SK-N-SH (cell line): Measurements from ENCODE around the gene IL1RAP. TPM values are rescaled to one million over a fixed set of nuclear protein-coding genes. Genes with fewer than 3 reads are reported as not detected.

Source experiments
- CTCF ChIA-PET: fragments of 300-600, 350-600 bp; formaldehyde crosslinking; extraction: SDS; loops from one replicate; lab custom pipeline; 2021; lab: Yijun Ruan, JAX
- POLR2A ChIA-PET: fragments of 350-600 bp; sonication (Branson Sonifier 250); formaldehyde crosslinking; extraction: SDS; loops from one replicate; lab custom pipeline; 2020; ENCODE audit warnings: antibody characterized with exemption, inconsistent platforms; lab: Yijun Ruan, JAX
- DNase-seq: peaks from one replicate; pipeline ENCODE4 v3.0.0; 2012
- H2AFZ ChIP-seq: fragments of 200-600 bp; sonication (generic); 2 replicates; pipeline ENCODE4 v1.8.1; 2016; ENCODE audit warnings: antibody characterized with exemption, mild to moderate bottlenecking, low read depth
- H3F3A ChIP-seq: fragments of 200-600 bp; sonication (generic); replicated peaks from 2 replicates; pipeline ENCODE3; 2016; ENCODE audit warnings: antibody characterized with exemption, mild to moderate bottlenecking; ENCODE audit not compliant: insufficient read depth
- H3K27ac ChIP-seq, 2 experiments: fragments of 200-500 bp in 1 of 2; fragments of 200-600 bp in 1 of 2; sonication (Bioruptor generic) in 1 of 2; sonication (generic), shearing (Covaris generic) in 1 of 2; 2 replicates each; pipeline versions ENCODE4 v1.5.1 to v1.6.1; 2014 to 2016; ENCODE audit warnings: low read depth in 2 of 2, inconsistent platforms in 1 of 2, low read length in 1 of 2, mild to moderate bottlenecking in 1 of 2, mixed read lengths in 1 of 2
- H3K27me3 ChIP-seq: fragments of 200-600 bp; sonication (generic), shearing (Covaris generic); 2 replicates; pipeline ENCODE4 v1.6.1; 2016; ENCODE audit warnings: mixed run types; ENCODE audit not compliant: insufficient read depth
- H3K36me3 ChIP-seq, 2 experiments: fragments of 200-500 bp in 1 of 2; fragments of 200-600 bp in 1 of 2; sonication (Bioruptor generic) in 1 of 2; sonication (generic) in 1 of 2; replicated peaks in 1 of 2; 2 replicates each; pipeline versions ENCODE3 to v1.5.1; 2014 to 2016; ENCODE audit warnings: low read length in 1 of 2, mild to moderate bottlenecking in 1 of 2; ENCODE audit not compliant: insufficient read depth in 2 of 2, control insufficient read depth in 1 of 2
- H3K4me1 ChIP-seq, 2 experiments: fragments of 200-500 bp in 1 of 2; fragments of 200-600 bp in 1 of 2; sonication (Bioruptor generic) in 1 of 2; sonication (generic), shearing (Covaris generic) in 1 of 2; 2 replicates each; pipeline versions ENCODE4 v1.5.1 to v1.6.1; 2014 to 2016; ENCODE audit warnings: low read depth in 1 of 2, low read length in 1 of 2, mixed run types in 1 of 2; ENCODE audit not compliant: insufficient read depth in 2 of 2, control insufficient read depth in 1 of 2
- H3K4me2 ChIP-seq: fragments of 200-600 bp; sonication (generic), shearing (Covaris generic); 2 replicates; pipeline ENCODE4 v1.6.1; 2017; ENCODE audit warnings: mixed run types
- H3K4me3 ChIP-seq, 2 experiments: fragments of 200-500 bp in 1 of 2; fragments of 200-600 bp in 1 of 2; sonication (Bioruptor generic) in 1 of 2; sonication (generic), shearing (Covaris generic) in 1 of 2; 2 replicates each; pipeline versions ENCODE4 v1.5.1 to v1.8.1; 2014 to 2016; ENCODE audit warnings: low read depth in 2 of 2, inconsistent platforms in 1 of 2, low read length in 1 of 2, mild to moderate bottlenecking in 1 of 2, mixed read lengths in 1 of 2, moderate library complexity in 1 of 2
- H3K79me2 ChIP-seq: fragments of 200-600 bp; sonication (generic); 2 replicates; pipeline ENCODE4 v1.8.1; 2017; ENCODE audit warnings: mild to moderate bottlenecking; ENCODE audit not compliant: insufficient read depth
- H3K9ac ChIP-seq: fragments of 200-600 bp; sonication (generic); 2 replicates; pipeline ENCODE4 v1.6.1; 2017; ENCODE audit warnings: mixed run types
- H3K9me2 ChIP-seq: fragments of 200-600 bp; sonication (generic); 2 replicates; pipeline ENCODE4 v1.6.1; 2017; ENCODE audit warnings: mixed run types
- H3K9me3 ChIP-seq: fragments of 200-600 bp; sonication (generic); 2 replicates; pipeline ENCODE4 v1.6.1; 2017; ENCODE audit warnings: mixed run types, mild to moderate bottlenecking, moderate library complexity
- H4K20me1 ChIP-seq: fragments of 200-600 bp; sonication (generic); 2 replicates; pipeline ENCODE4 v1.6.1; 2017; ENCODE audit warnings: mild to moderate bottlenecking, mixed run types; ENCODE audit not compliant: insufficient read depth
- CHD2 ChIP-seq: fragments of 150-350 bp; IDR thresholded peaks from 2 replicates; pipeline ENCODE4 v1.6.1; 2018; ENCODE audit warnings: low read length; ENCODE audit not compliant: partially characterized antibody
- CTCF ChIP-seq: fragments of 200-600 bp; sonication (generic); IDR thresholded peaks from 2 replicates; pipeline ENCODE4 v1.6.1; 2017; ENCODE audit warnings: antibody characterized with exemption, mild to moderate bottlenecking, moderate library complexity
- EP300 ChIP-seq, 2 experiments: IDR thresholded peaks; 2 replicates each; pipeline versions ENCODE4 v1.4.0 to v1.6.1; 2012; ENCODE audit warnings: borderline replicate concordance in 1 of 2, low read depth in 1 of 2, low read length in 1 of 2
- FOSL2 ChIP-seq: IDR thresholded peaks from 2 replicates; pipeline ENCODE4 v1.4.0; 2012; ENCODE audit warnings: low read depth, mild to moderate bottlenecking, moderate library complexity, borderline replicate concordance
- FOXJ3 ChIP-seq: sonication (generic); formaldehyde crosslinking; IDR thresholded peaks from 2 replicates; pipeline ENCODE4 v1.5.1; 2020; ENCODE audit warnings: mild to moderate bottlenecking, missing genetic modification reagents
- FOXM1 ChIP-seq: IDR thresholded peaks from 2 replicates; pipeline ENCODE4 v1.4.0; 2012; ENCODE audit warnings: low read depth, mild to moderate bottlenecking
- MEF2A ChIP-seq: IDR thresholded peaks from 2 replicates; pipeline ENCODE4 v1.4.0; 2012; ENCODE audit warnings: low read depth, borderline replicate concordance
- MXI1 ChIP-seq: IDR thresholded peaks from 2 replicates; pipeline ENCODE4 v1.6.1; 2012; ENCODE audit warnings: mild to moderate bottlenecking, low read depth, low read length, improper control_type of control experiment
- NRF1 ChIP-seq: IDR thresholded peaks from 2 replicates; pipeline ENCODE4 v1.6.1; 2012; ENCODE audit warnings: low read depth, mild to moderate bottlenecking, low read length
- RAD21 ChIP-seq: IDR thresholded peaks from 2 replicates; pipeline ENCODE4 v1.6.1; 2012; ENCODE audit warnings: mild to moderate bottlenecking, low read length
- RXRA ChIP-seq: IDR thresholded peaks from 2 replicates; pipeline ENCODE4 v1.4.0; 2012; ENCODE audit warnings: low read depth, mild to moderate bottlenecking, borderline replicate concordance
- SMC3 ChIP-seq: IDR thresholded peaks from 2 replicates; pipeline ENCODE4 v1.6.1; 2012; ENCODE audit warnings: low read depth, low read length, improper control_type of control experiment
- YY1 ChIP-seq: IDR thresholded peaks from 2 replicates; pipeline ENCODE4 v1.4.0; 2012; ENCODE audit warnings: low read depth, mild to moderate bottlenecking
- ZBTB33 ChIP-seq: IDR thresholded peaks from 2 replicates; pipeline ENCODE4 v1.4.0; 2012; ENCODE audit warnings: low read depth, borderline replicate concordance
- WGBS: methylation state at CpG from one replicate; pipeline ENCODE4 v1.1.6; 2017; ENCODE audit warnings: low lambda C conversion rate; 5-methylcytosine and 5-hydroxymethylcytosine counted together
- polyA plus RNA-seq, 3 experiments: library from polyadenylated mRNA; depleted of rRNA; stranded (reverse); fragments of >200 nt; gene quantifications; 2 replicates each; pipeline ENCODE4 v1.2.3, GENCODE V29; 2012
- TF ChIP-seq, protein P1 (sequence below): fragments of 150-350 bp; IDR thresholded peaks from 2 replicates; pipeline ENCODE4 v1.6.1; 2017; ENCODE audit warnings: antibody characterized with exemption, low read length, low read depth, borderline replicate concordance

IL1RAP gene
- polyA plus RNA-seq, 1 of the 3 experiments (the other 2 are of a cell fraction) = 7.6 TPM

GRCh38 chr3:190528706-190529105, 14.8 kb downstream of the IL1RAP start:
- Histone ChIP-seq H3K36me3 (no peaks in the 10 kb centered on the region), H3K79me2 (no peaks in the 10 kb centered on the region), H4K20me1 (no peaks in the 10 kb centered on the region), H3K9me3 (no peaks in the 10 kb centered on the region), H3K27me3 (no peaks in the 10 kb centered on the region), H3K4me3 (no peak overlapping the region), H3F3A (peaks cover 6% of the 10 kb centered on the region), H3K27ac (no peak overlapping the region), H3K9ac (no peak overlapping the region), H2AFZ (no peak overlapping the region), H3K4me1 (peaks cover 0 to 49% of the 10 kb centered on the region in 2 experiments; a peak in 1 of 4 replicates)
- DNase-seq = no peak
- POLR2A ChIA-PET = no interaction called here
- 48% methylated on average over 3 of the region's 3 CpGs for WGBS
- TF ChIP-seq FOSL2 (no peak), FOXJ3 (CRISPR knock-in tag) (no peak), YY1 (no peak), MEF2A (no peak), RXRA (no peak), CTCF (no peak), RAD21 (no peak), NRF1 (no peak), SMC3 (no peak), MXI1 (no peak), ZBTB33 (no peak), FOXM1 (no peak), EP300 (IDR thresholded peaks at IDR 0.05; ENCODE audit: borderline replicate concordance in 1 of 2, low read depth in 1 of 2, low read length in 1 of 2) (no peak), CHD2 (no peak)
- TF ChIP-seq, protein P1, sequence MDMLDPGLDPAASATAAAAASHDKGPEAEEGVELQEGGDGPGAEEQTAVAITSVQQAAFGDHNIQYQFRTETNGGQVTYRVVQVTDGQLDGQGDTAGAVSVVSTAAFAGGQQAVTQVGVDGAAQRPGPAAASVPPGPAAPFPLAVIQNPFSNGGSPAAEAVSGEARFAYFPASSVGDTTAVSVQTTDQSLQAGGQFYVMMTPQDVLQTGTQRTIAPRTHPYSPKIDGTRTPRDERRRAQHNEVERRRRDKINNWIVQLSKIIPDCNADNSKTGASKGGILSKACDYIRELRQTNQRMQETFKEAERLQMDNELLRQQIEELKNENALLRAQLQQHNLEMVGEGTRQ = no peak
- TF ChIP-seq, all 33 proteins: peak for 0
- CTCF ChIA-PET = no interaction called here
- Histone ChIP-seq H3K9me2 (no peaks in the 10 kb centered on the region), H3K4me2 (no peak overlapping the region)
